Astrocyte (in vitro differentiated cells and primary cell): ENCODE measurements around the gene AP3B1. TPM values are rescaled to one million over a fixed set of nuclear protein-coding genes. Genes with fewer than 3 reads are reported as not detected.

Source experiments
- DNase-seq: peaks from one replicate; pipeline ENCODE4 v3.0.0-alpha.2; 2010; ENCODE audit warnings: low read depth
- FAIRE-seq: peaks from 2 replicates; lab custom pipeline; 2011; peaks lifted over from hg19 to GRCh38; lab: Jason Lieb, UNC
- H2AFZ ChIP-seq: 2 replicates; pipeline ENCODE4 v1.6.0; 2012; ENCODE audit warnings: low read depth, low read length, inconsistent platforms
- H3K27ac ChIP-seq: 2 replicates; pipeline ENCODE4 v1.5.1; 2011; ENCODE audit warnings: low read depth, low read length, inconsistent platforms
- H3K27me3 ChIP-seq: 2 replicates; pipeline ENCODE4 v1.6.0; 2011; ENCODE audit warnings: low read length, inconsistent platforms; ENCODE audit not compliant: insufficient read depth
- H3K36me3 ChIP-seq: 2 replicates; pipeline ENCODE4 v1.5.1; 2011; ENCODE audit warnings: low read length, inconsistent platforms; ENCODE audit not compliant: insufficient read depth
- H3K4me1 ChIP-seq: 2 replicates; pipeline ENCODE4 v1.5.1; 2011; ENCODE audit warnings: low read length, inconsistent platforms; ENCODE audit not compliant: insufficient read depth
- H3K4me2 ChIP-seq: 2 replicates; pipeline ENCODE4 v1.6.0; 2012; ENCODE audit warnings: low read length, inconsistent platforms
- H3K4me3 ChIP-seq: 2 replicates; pipeline ENCODE4 v1.5.1; 2011; ENCODE audit warnings: low read depth, mild to moderate bottlenecking, low read length, inconsistent platforms; ENCODE audit not compliant: insufficient read depth
- H3K79me2 ChIP-seq: 2 replicates; pipeline ENCODE4 v1.6.0; 2012; ENCODE audit warnings: mild to moderate bottlenecking, low read length, inconsistent platforms; ENCODE audit not compliant: insufficient read depth
- H3K9ac ChIP-seq: 2 replicates; pipeline ENCODE4 v1.6.0; 2012; ENCODE audit warnings: mild to moderate bottlenecking, low read length, inconsistent platforms
- H3K9me3 ChIP-seq: 2 replicates; pipeline ENCODE4 v1.5.1; 2012; ENCODE audit warnings: low read depth, mild to moderate bottlenecking, low read length, inconsistent platforms; ENCODE audit not compliant: insufficient read depth
- H4K20me1 ChIP-seq: 2 replicates; pipeline ENCODE4 v1.6.0; 2012; ENCODE audit warnings: low read length, inconsistent platforms; ENCODE audit not compliant: insufficient read depth
- H3K27ac Mint-ChIP-seq: one replicate; pipeline ENCODE4 v1.8.0; 2021; ENCODE audit warnings: mild to moderate bottlenecking, mixed read lengths; ENCODE audit not compliant: unreplicated experiment
- H3K27me3 Mint-ChIP-seq: one replicate; pipeline ENCODE4 v1.8.0; 2021; ENCODE audit warnings: low read depth, mixed read lengths; ENCODE audit not compliant: unreplicated experiment
- H3K36me3 Mint-ChIP-seq: one replicate; pipeline ENCODE4 v1.8.0; 2021; ENCODE audit warnings: low read depth, mixed read lengths; ENCODE audit not compliant: unreplicated experiment
- H3K4me1 Mint-ChIP-seq: one replicate; pipeline ENCODE4 v1.8.0; 2021; ENCODE audit warnings: low read depth, mixed read lengths; ENCODE audit not compliant: unreplicated experiment
- H3K4me3 Mint-ChIP-seq: one replicate; pipeline ENCODE4 v1.8.0; 2021; ENCODE audit warnings: mild to moderate bottlenecking, moderate library complexity, mixed read lengths; ENCODE audit not compliant: unreplicated experiment
- H3K9me3 Mint-ChIP-seq: one replicate; pipeline ENCODE4 v1.8.0; 2021; ENCODE audit warnings: mild to moderate bottlenecking, mixed read lengths; ENCODE audit not compliant: unreplicated experiment
- EZH2 ChIP-seq: IDR thresholded peaks from 2 replicates; pipeline ENCODE4 v1.6.1; 2012; ENCODE audit warnings: mild to moderate bottlenecking, low read length, inconsistent platforms; ENCODE audit not compliant: insufficient read depth
- total RNA-seq: library from RNA; stranded (reverse); gene quantifications from 2 replicates; pipeline ENCODE4 v1.2.1, GENCODE V29; 2021
- TF ChIP-seq, protein P1 (sequence below): IDR thresholded peaks from 2 replicates; pipeline ENCODE4 v1.5.1; 2011; ENCODE audit warnings: low read depth, mild to moderate bottlenecking, inconsistent platforms, low read length, moderate library complexity; ENCODE audit not compliant: insufficient read depth

The AP3B1 gene
- total RNA-seq, 1 donor from 2014 or later, result 64.8 TPM

DNA sequence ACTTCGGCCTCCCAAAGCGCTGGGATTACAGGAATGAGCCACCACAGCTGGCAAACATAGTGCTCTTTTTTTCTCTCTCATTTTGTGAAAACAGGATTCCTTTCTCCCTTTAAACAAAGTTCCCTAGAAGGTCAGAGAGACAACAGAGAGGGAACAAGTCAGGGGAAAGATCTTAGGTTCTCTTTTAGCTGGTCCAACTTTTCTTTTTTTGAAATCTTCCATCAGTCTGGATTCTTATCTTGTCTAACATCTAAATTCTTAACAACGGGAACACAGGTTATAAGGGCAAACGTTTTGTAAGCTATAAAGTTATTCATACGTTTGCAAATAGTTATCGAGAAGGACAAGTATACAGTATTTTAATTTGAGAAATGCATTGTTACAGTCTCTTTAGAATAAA, 294.3 kb downstream of the AP3B1 start:
- Histone ChIP-seq H3K36me3 (peaks cover 5% of the 10 kb centered on the region), H4K20me1 (no peaks in the 10 kb centered on the region), H2AFZ (no peak overlapping the region), H3K9me3 (no peaks in the 10 kb centered on the region), H3K4me1 (peaks cover 2% of the 10 kb centered on the region), H3K79me2 (no peaks in the 10 kb centered on the region), H3K4me3 (no peak overlapping the region), H3K4me2 (no peak overlapping the region), H3K27ac (no peak overlapping the region), H3K9ac (no peak overlapping the region), H3K27me3 (no peaks in the 10 kb centered on the region)
- peaks cover 2% of the 10 kb centered on the region for H3K9me3 Mint-ChIP-seq
- no peak for FAIRE-seq
- peaks cover 13% of the 10 kb centered on the region for H3K36me3 Mint-ChIP-seq
- TF ChIP-seq, protein P1, sequence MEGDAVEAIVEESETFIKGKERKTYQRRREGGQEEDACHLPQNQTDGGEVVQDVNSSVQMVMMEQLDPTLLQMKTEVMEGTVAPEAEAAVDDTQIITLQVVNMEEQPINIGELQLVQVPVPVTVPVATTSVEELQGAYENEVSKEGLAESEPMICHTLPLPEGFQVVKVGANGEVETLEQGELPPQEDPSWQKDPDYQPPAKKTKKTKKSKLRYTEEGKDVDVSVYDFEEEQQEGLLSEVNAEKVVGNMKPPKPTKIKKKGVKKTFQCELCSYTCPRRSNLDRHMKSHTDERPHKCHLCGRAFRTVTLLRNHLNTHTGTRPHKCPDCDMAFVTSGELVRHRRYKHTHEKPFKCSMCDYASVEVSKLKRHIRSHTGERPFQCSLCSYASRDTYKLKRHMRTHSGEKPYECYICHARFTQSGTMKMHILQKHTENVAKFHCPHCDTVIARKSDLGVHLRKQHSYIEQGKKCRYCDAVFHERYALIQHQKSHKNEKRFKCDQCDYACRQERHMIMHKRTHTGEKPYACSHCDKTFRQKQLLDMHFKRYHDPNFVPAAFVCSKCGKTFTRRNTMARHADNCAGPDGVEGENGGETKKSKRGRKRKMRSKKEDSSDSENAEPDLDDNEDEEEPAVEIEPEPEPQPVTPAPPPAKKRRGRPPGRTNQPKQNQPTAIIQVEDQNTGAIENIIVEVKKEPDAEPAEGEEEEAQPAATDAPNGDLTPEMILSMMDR, result no peak
- no peak for TF ChIP-seq EZH2
- no peak overlapping the region for H3K4me3 Mint-ChIP-seq
- H3K4me1 Mint-ChIP-seq, result peaks cover 11% of the 10 kb centered on the region
- no peak for DNase-seq
- H3K27ac Mint-ChIP-seq, result no peak overlapping the region
- H3K27me3 Mint-ChIP-seq, result peaks cover 3% of the 10 kb centered on the region

DNA sequence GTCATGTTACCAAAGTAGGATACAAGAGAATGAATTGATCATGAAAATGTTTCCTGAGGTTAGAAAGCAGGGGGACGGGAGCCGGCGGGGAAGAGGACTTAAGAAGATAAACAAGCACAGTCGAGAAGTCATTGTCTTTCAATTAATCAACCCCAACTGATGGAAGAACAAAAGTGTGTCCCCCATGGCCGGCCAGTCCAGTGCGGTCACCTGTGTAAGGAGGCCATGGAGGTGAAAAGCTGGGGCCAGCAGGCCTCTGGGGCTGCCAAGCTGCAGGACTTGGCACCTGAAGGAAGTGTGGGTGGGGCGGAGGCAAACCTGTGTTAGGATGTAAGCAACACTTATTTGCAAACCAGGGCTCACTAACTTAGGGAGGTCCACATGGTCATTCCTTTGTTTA, 295.1 kb downstream of the AP3B1 start:
- no peak overlapping the region for H3K9ac ChIP-seq

DNA sequence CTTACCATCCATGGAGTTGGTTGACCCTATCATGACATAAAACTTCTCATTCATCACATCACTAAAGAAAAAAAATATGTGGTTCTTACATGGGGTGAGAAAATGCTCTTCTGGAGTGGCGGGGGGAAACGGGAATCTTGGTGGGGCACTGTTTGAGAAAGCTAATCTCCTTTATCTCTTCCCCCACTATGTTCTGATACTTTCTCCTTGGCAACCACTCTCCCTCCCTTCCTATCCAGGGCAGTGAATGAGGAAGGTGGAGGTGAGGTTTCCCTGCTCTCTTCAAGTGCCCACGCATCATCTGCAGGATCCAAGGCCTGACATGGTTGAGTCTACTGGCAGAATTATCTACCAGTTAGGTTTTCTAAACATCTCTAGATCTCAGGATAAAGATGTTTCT, 297.6 kb downstream of the AP3B1 start:
- Histone ChIP-seq H3K79me2 (no peaks in the 10 kb centered on the region), H3K27ac (no peak overlapping the region), H3K9ac (no peak overlapping the region), H3K4me3 (no peak overlapping the region), H3K4me2 (no peak overlapping the region), H2AFZ (no peak overlapping the region), H3K9me3 (no peaks in the 10 kb centered on the region), H3K4me1 (no peaks in the 10 kb centered on the region), H3K27me3 (no peaks in the 10 kb centered on the region), H3K36me3 (no peaks in the 10 kb centered on the region), H4K20me1 (no peaks in the 10 kb centered on the region)
- Mint-ChIP-seq H3K36me3 (peaks cover 17% of the 10 kb centered on the region), H3K27me3 (peaks cover 7% of the 10 kb centered on the region), H3K27ac (no peak overlapping the region), H3K4me3 (no peak overlapping the region), H3K4me1 (no peaks in the 10 kb centered on the region), H3K9me3 (peaks cover 2% of the 10 kb centered on the region)
- FAIRE-seq (no peak), DNase-seq (no peak)
- TF ChIP-seq, protein P1, result no peak
- no peak for TF ChIP-seq EZH2

More for the DNA sequence above, 295.1 kb downstream of the AP3B1 start:
- Histone ChIP-seq H3K4me3 (no peak overlapping the region), H3K4me2 (no peak overlapping the region), H3K9me3 (no peaks in the 10 kb centered on the region), H2AFZ (no peak overlapping the region), H3K4me1 (no peaks in the 10 kb centered on the region), H3K79me2 (no peaks in the 10 kb centered on the region), H3K36me3 (peaks cover 5% of the 10 kb centered on the region), H4K20me1 (no peaks in the 10 kb centered on the region), H3K27ac (no peak overlapping the region), H3K27me3 (no peaks in the 10 kb centered on the region)
- FAIRE-seq (no peak), DNase-seq (no peak)
- TF ChIP-seq, protein P1, result no peak
- TF ChIP-seq EZH2, result no peak
- Mint-ChIP-seq H3K4me3 (no peak overlapping the region), H3K27me3 (peaks cover 7% of the 10 kb centered on the region), H3K4me1 (peaks cover 8% of the 10 kb centered on the region), H3K27ac (peak overlapping the region; percentile 27), H3K9me3 (peaks cover 2% of the 10 kb centered on the region), H3K36me3 (peaks cover 13% of the 10 kb centered on the region)
